Colonic mucosa (tissue), 4 donors: ENCODE data around the gene MTFMT. TPM values are rescaled to one million over a fixed set of nuclear protein-coding genes. Genes with fewer than 3 reads are reported as not detected.

Source experiments
- DNase-seq: peaks from one replicate; pipeline ENCODE4 v3.0.0-alpha.2; 2020
- H3K27ac ChIP-seq: fragments of 200-600 bp; one replicate; pipeline ENCODE4 v1.8.0; 2021
- H3K27me3 ChIP-seq: fragments of 200-600 bp; one replicate; pipeline ENCODE4 v1.8.0; 2021
- H3K36me3 ChIP-seq: fragments of 200-600 bp; one replicate; pipeline ENCODE4 v1.8.0; 2021
- H3K4me1 ChIP-seq: fragments of 200-600 bp; one replicate; pipeline ENCODE4 v1.8.0; 2021; ENCODE audit warnings: mild to moderate bottlenecking
- H3K4me3 ChIP-seq: fragments of 200-600 bp; one replicate; pipeline ENCODE4 v1.8.0; 2021
- H3K9ac ChIP-seq, 2 donors: one replicate each; pipeline ENCODE4 v1.7.0; 2013; ENCODE audit warnings: control low read depth in 2 of 2, low read depth in 2 of 2, low read length in 2 of 2
- H3K9me3 ChIP-seq: fragments of 200-600 bp; one replicate; pipeline ENCODE4 v1.8.0; 2021
- intact Hi-C: fragments of 100-400 bp; cut with DNase I; formaldehyde crosslinking; loops from one replicate; pipeline ENCODE4 v1.14.1; 2022
- total RNA-seq, 2 donors: library from RNA; stranded (reverse); fragmentation: NEBNext Ultra II Directional in 1 of 2; extraction: Animal tissue kit (Norgen Biotek cat#: 25700) in 1 of 2; gene quantifications; one replicate each; pipeline ENCODE4 v1.2.1, GENCODE V29; 2021
- TF ChIP-seq, protein P1 (sequence below): fragments of 200-600 bp; IDR thresholded peaks from one replicate; pipeline ENCODE4 v1.8.0; 2022; ENCODE audit warnings: antibody characterized with exemption, mild to moderate bottlenecking
- donor health status: healthy.
- donor health status: DM: no; HTN: no; CAD: no.
- donor health status: DM: no; HTN: no; CAD: no.

The MTFMT gene
- total RNA-seq, 2 donors from 2014 or later: 22.1 to 25.9 TPM

DNA sequence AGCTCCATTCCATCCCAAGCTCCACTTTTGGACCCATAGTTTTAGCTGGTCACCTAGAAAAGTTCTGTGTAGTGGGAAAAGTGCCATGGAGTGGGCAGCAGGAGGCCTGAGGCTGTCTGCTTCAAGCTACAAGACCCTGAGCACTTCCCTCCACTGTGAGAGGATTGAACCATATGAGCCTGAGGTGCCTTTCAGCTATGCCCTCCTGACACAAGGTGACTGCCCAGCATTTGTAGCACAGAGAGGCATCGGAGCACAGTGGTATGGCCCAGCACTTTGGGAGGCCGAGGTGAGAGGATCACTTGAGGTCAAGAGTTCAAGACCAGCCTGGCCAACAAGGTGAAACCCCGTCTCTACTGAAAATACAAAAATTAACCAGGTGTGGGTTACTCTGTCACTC is 43.2 kb upstream of the MTFMT start:
- Histone ChIP-seq H3K27ac (no peak overlapping the region), H3K9me3 (no peaks in the 10 kb centered on the region), H3K9ac (no peak overlapping the region), H3K4me1 (no peaks in the 10 kb centered on the region), H3K27me3 (peaks cover 6% of the 10 kb centered on the region), H3K4me3 (no peak overlapping the region), H3K36me3 (no peaks in the 10 kb centered on the region)
- DNase-seq: no peak
- intact Hi-C loops: no loop called here
- TF ChIP-seq, protein P1, sequence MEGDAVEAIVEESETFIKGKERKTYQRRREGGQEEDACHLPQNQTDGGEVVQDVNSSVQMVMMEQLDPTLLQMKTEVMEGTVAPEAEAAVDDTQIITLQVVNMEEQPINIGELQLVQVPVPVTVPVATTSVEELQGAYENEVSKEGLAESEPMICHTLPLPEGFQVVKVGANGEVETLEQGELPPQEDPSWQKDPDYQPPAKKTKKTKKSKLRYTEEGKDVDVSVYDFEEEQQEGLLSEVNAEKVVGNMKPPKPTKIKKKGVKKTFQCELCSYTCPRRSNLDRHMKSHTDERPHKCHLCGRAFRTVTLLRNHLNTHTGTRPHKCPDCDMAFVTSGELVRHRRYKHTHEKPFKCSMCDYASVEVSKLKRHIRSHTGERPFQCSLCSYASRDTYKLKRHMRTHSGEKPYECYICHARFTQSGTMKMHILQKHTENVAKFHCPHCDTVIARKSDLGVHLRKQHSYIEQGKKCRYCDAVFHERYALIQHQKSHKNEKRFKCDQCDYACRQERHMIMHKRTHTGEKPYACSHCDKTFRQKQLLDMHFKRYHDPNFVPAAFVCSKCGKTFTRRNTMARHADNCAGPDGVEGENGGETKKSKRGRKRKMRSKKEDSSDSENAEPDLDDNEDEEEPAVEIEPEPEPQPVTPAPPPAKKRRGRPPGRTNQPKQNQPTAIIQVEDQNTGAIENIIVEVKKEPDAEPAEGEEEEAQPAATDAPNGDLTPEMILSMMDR: no peak

DNA sequence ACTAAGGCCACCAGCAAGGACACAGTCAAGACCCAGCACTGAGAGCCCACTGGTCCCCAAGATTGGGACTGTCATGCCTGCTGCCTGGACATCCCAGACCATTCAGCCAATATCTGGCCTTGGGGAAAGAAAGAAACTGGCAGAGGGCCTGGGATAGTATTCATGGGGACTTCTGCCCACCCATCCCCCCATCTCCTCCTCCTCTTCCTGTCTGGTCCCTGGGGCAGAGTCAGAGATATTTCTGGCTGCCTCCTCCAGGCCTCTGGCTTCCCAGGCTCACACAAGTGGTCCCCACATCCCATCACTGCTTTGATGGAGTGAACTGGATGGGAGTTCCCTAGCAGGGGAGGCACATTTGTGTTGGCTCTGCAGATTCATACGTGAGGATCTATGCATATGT is 42.6 kb upstream of the MTFMT start:
- TF ChIP-seq, protein P1: no peak
- intact Hi-C loops: no loop called here
- Histone ChIP-seq H3K36me3 (no peaks in the 10 kb centered on the region), H3K27me3 (peaks cover 7% of the 10 kb centered on the region), H3K4me3 (no peak overlapping the region), H3K27ac (peak overlapping the region; percentile 24), H3K9ac (peak overlapping the region in 1 of 2 donors; percentile 14), H3K9me3 (no peaks in the 10 kb centered on the region), H3K4me1 (no peaks in the 10 kb centered on the region)
- no peak for DNase-seq

DNA sequence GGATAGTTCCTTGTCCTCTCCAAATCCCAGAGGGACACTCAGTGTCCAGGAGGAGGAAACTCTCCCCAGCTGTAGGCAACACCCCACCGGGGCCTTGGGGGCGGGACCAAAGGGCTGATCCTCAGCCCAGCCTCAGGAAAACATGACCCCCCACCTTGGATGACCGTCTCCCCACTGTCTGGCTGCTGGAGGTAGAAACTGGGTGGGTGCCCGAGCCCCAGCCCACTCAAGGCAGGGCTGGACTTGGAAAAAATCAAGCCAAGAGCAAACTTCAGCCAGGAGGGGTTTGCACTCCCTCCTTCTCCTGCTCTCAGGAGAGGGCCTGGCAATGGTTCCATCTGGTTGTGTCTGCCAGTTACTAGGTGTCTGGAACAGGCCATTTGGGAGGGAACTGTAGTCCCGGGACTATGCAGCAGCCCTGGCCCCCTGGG is 42.0 kb upstream of the MTFMT start:
- TF ChIP-seq, protein P1: no peak
- no peak for DNase-seq
- H3K4me1 ChIP-seq: no peaks in the 10 kb centered on the region
- intact Hi-C loops: no loop called here
- no peak overlapping the region for H3K4me3 ChIP-seq
- H3K9ac ChIP-seq: no peak overlapping the region
- peak overlapping the region; percentile 24 for H3K27ac ChIP-seq
- peaks cover 7% of the 10 kb centered on the region for H3K27me3 ChIP-seq
- H3K9me3 ChIP-seq: no peaks in the 10 kb centered on the region
- no peaks in the 10 kb centered on the region for H3K36me3 ChIP-seq

DNA sequence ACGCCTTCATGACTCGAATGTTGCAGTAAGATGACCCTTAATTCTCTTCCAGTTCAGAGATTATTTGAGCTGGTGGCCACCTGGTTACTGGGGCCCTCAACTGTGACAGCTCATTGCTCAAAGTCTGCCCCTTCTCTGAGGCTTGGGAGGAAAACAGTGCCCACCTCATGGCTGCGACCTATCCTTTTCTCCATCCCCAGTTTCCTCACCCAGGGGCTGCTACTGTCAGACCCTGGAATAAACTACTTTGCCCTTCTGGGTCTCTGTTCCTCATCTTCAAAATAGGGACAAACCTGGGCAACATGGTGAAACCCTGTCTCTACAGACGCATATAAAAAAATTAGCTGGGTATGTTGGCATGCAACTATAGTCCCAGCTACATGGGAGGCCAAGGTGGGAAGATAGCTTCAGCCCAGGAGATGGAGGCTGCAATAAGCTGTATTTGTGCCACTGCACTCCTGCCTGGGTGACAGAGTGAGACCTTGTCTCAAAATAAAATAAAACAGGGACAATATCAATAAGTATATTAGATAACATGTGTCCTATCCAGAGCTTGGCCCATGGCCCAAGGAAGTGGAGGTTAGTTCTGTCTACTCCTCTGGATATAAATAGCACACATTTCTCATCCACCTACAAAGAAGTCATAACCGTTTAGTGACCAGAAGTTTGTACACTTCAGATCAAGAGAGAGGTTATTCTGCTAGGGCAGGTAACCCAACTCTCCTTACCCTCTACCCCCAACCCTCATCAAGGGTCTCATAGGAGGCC is 40.5 kb upstream of the MTFMT start:
- Histone ChIP-seq H3K4me3 (no peak overlapping the region), H3K27ac (peak overlapping the region; percentile 71), H3K9ac (no peak overlapping the region), H3K4me1 (no peaks in the 10 kb centered on the region), H3K36me3 (no peaks in the 10 kb centered on the region), H3K27me3 (peaks cover 7% of the 10 kb centered on the region), H3K9me3 (no peaks in the 10 kb centered on the region)
- intact Hi-C loops: no loop called here
- DNase-seq: no peak
- TF ChIP-seq, protein P1: no peak

DNA sequence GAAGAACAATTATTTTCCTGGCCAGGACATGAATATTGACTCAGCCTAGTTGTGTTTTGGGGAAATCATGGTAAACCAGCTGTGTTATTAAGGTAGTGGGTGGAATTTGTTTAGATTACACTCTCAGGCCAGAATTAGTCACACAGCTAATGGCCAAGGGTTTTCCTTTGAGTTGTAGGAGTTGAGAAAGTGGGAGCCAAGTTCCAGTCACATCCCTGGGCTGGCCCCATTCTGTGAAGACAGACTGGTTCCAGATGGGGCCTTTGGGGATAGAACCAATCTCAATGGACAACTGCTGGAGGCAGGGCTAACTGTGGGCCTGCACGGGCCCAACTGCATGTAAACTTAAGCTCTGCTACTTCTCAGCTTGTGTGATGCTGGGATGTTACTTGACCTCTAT is 39.7 kb upstream of the MTFMT start:
- peaks cover 7% of the 10 kb centered on the region for H3K27me3 ChIP-seq
- peak overlapping the region; percentile 71 for H3K27ac ChIP-seq
- TF ChIP-seq, protein P1: no peak
- H3K9ac ChIP-seq: no peak overlapping the region
- intact Hi-C loops: no loop called here
- H3K36me3 ChIP-seq: no peaks in the 10 kb centered on the region
- H3K4me1 ChIP-seq: no peaks in the 10 kb centered on the region
- DNase-seq: peak; percentile 53
- no peak overlapping the region for H3K4me3 ChIP-seq
- H3K9me3 ChIP-seq: no peaks in the 10 kb centered on the region
